GM12891 (cell line): ENCODE results near the gene MBNL2.

Experiments
- POLR2A ChIP-seq: IDR thresholded peaks from 2 replicates; pipeline ENCODE4 v1.6.1; 2011; ENCODE audit warnings: low read depth, low read length, control low read depth
- POLR2AphosphoS5 ChIP-seq: IDR thresholded peaks from 2 replicates; pipeline ENCODE4 v1.6.1; 2011; ENCODE audit warnings: low read depth, low read length, control low read depth
- SPI1 ChIP-seq: IDR thresholded peaks from 2 replicates; pipeline ENCODE4 v1.6.1; 2011; ENCODE audit warnings: low read depth, low read length, control low read depth
- TAF1 ChIP-seq: IDR thresholded peaks from 2 replicates; pipeline ENCODE4 v1.6.1; 2011; ENCODE audit warnings: low read depth, low read length, control low read depth

- TF ChIP-seq POLR2AphosphoS5 = no peak
- no peak for TF ChIP-seq POLR2A
- TF ChIP-seq SPI1 = no peak
- no peak for TF ChIP-seq TAF1
Observed at GRCh38 chr13:97233499-97233898, 11.4 kb downstream of the MBNL2 start.
